GM21825 (cell line): ENCODE data around the gene MAGI3.
"Not testable (repeated sequence)": the region's sequence is repeated elsewhere in the genome, so short reads cannot be mapped to it uniquely, and the experiment has no call there.

ENCODE experiments used
- ATAC-seq: cut with Tn5 transposase; IDR thresholded peaks from one replicate; pipeline ENCODE4 v1.9.1; 2021; ENCODE audit warnings: mild to moderate bottlenecking, moderate library complexity; ENCODE audit not compliant: unreplicated experiment

MAGI3 gene

GRCh38 chr1:113509766-113510165 lies 119.5 kb downstream of the MAGI3 start:
- not testable (repeated sequence) for ATAC-seq

GRCh38 chr1:113511269-113511668 lies 121.0 kb downstream of the MAGI3 start:
- no peak for ATAC-seq

GRCh38 chr1:113515498-113515897 lies 125.2 kb downstream of the MAGI3 start:
- ATAC-seq, result no peak

- no peak for ATAC-seq
Measured at GRCh38 chr1:113517346-113517745, 127.0 kb downstream of the MAGI3 start.

GRCh38 chr1:113517983-113518382 lies 127.7 kb downstream of the MAGI3 start:
- no peak for ATAC-seq

- ATAC-seq, result no peak
Measured at GRCh38 chr1:113519556-113519955, 129.2 kb downstream of the MAGI3 start.

GRCh38 chr1:113530021-113530420 lies 139.7 kb downstream of the MAGI3 start:
- no peak for ATAC-seq

- ATAC-seq, result no peak
Measured at GRCh38 chr1:113531321-113531720, 141.0 kb downstream of the MAGI3 start.

- no peak for ATAC-seq
Measured at GRCh38 chr1:113533061-113533460, 142.7 kb downstream of the MAGI3 start.

- ATAC-seq, result no peak
Measured at GRCh38 chr1:113534130-113534817, 144.0 kb downstream of the MAGI3 start.

GRCh38 chr1:113534875-113535274 lies 144.6 kb downstream of the MAGI3 start:
- no peak for ATAC-seq

- ATAC-seq, result no peak
Measured at GRCh38 chr1:113536182-113536780, 146.0 kb downstream of the MAGI3 start.

- ATAC-seq, result no peak
Measured at GRCh38 chr1:113538225-113538624, 147.9 kb downstream of the MAGI3 start.

GRCh38 chr1:113540335-113540734 lies 150.0 kb downstream of the MAGI3 start:
- ATAC-seq, result no peak

- no peak for ATAC-seq
Measured at GRCh38 chr1:113541106-113541505, 150.8 kb downstream of the MAGI3 start.

- ATAC-seq, result no peak
Measured at GRCh38 chr1:113542221-113542701, 151.9 kb downstream of the MAGI3 start.

- ATAC-seq, result no peak
Measured at GRCh38 chr1:113543110-113543509, 152.8 kb downstream of the MAGI3 start.

- no peak for ATAC-seq
Measured at GRCh38 chr1:113545210-113545609, 154.9 kb downstream of the MAGI3 start.

- ATAC-seq, result no peak
Measured at GRCh38 chr1:113545626-113546025, 155.3 kb downstream of the MAGI3 start.

GRCh38 chr1:113551728-113552127 lies 161.4 kb downstream of the MAGI3 start:
- no peak for ATAC-seq

GRCh38 chr1:113552244-113552643 lies 161.9 kb downstream of the MAGI3 start:
- no peak for ATAC-seq

- ATAC-seq, result no peak
Measured at GRCh38 chr1:113557187-113557586, 166.9 kb downstream of the MAGI3 start.

GRCh38 chr1:113565621-113566020 lies 175.3 kb downstream of the MAGI3 start:
- ATAC-seq, result no peak
